HG03196 (cell line): Measurements from ENCODE around the gene SRGAP1.
"Not testable (repeated sequence)": the region's sequence is repeated elsewhere in the genome, so short reads cannot be mapped to it uniquely, and the experiment has no call there.

Source experiments
- ATAC-seq: cut with Tn5 transposase; IDR thresholded peaks from one replicate; pipeline ENCODE4 v1.9.1; 2021; ENCODE audit not compliant: unreplicated experiment

The SRGAP1 gene

DNA sequence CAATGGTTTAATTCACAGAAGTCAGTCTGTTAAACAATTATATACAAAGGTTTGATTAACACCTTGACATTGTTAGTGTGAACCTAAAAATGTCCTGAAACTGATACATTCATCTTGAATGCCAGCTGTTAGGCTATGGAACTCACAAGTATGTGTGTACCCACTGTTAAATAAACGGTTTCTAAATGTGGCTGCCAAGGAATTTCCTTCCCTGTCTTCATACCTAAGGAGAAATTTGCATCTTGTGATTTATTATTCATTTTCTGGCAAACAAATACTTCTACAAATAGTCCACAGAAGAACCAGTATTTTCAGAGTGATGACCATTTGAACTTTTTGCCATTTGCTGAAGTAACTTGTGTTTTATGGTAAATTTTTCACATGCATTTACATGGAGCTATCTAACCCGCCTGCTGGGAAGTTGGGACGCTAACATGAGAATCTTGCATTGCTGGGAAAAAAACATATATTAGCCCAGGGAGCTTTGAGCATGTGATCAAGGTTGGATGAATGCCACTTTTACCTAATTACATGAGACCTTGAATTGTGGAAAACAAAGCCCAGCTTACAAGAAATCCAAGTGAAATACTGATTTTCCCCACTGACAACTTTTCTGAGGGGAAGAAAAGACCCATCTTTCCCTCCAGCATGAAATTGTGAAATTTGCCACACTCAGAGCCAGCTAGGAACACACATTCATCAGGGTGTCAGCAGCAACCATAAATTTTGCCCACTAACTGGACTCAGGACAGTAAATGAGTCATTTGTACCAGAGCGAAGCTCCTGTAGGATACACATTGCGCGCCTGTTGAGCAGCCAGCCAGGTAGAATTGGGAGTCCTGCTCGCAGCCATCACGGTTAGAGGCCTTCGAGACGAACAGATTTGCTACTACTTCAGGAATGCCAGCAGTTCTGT lies 259.6 kb downstream of the SRGAP1 start:
- no peak for ATAC-seq

DNA sequence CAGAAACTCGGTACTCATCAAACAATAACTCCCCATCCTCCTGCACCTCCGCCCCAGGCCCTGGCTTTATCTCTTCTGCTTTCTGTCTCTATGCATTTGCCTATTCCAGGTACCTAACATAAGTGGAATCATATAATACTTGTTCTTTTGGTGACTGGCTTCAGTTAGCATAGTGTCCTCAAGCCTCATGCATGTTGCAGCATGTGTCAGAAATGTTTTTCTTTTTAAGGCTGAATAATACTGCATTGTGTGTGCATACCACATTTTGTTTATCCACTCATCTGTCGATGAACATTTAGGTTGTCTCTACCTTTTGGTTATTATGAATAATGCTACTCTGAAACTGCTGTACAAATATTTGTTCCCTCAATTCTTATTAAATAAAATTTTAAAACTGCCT lies 260.5 kb downstream of the SRGAP1 start:
- no peak for ATAC-seq

DNA sequence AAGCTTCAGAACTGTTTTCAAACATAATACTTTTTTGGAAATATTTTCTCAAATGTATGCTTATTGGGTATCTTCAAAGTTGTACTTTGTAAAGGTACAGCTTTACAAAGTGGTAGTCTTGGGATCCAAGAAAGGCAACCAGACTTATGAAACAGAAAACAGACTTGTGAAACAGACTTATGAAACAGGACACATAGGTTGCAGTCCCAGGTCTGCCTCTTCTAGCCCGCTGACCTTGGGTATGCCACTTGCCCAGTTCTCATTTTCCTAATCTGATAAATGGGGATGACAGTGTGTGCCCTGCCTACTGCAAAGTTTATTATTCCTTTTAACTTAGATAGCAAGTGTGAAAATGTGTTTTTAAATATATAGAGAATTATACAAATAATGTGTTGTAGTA lies 263.3 kb downstream of the SRGAP1 start:
- no peak for ATAC-seq

DNA sequence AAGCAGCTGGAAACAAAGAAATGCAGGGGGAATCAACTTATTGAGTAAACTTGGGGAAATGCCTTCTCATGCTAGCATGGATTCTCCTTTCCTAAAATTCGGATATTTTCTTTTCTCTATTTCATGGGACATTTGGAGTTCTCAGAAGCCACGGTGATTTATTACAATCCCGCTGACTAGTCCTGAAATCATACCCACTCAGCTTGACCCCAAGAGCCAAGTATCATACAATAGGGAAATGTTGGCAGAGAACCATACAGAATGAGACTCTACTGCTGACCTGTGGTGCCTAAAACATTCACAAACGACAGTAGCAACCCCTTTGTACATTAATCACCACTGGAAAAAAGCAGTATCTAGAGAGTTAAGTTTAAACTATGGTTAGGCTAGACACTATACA lies 265.2 kb downstream of the SRGAP1 start:
- no peak for ATAC-seq

DNA sequence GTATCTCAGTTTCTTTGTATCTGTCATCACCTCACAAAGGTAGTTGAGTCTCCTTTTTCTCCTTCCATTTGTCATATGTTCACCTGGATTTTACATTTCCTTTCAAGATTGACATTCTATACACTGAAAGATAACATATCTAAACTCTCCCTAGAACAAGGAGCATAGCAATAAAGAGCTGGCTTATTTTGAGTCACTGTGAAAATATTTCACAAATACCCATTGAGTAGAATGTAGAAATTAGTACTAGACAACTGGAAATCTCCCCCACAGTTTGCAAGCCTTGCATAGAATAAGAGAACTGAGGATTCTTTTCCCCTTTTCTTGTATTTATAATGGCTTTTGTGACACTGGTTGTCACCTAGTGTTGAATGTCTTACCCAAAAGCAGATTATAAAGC lies 266.4 kb downstream of the SRGAP1 start:
- ATAC-seq = no peak

DNA sequence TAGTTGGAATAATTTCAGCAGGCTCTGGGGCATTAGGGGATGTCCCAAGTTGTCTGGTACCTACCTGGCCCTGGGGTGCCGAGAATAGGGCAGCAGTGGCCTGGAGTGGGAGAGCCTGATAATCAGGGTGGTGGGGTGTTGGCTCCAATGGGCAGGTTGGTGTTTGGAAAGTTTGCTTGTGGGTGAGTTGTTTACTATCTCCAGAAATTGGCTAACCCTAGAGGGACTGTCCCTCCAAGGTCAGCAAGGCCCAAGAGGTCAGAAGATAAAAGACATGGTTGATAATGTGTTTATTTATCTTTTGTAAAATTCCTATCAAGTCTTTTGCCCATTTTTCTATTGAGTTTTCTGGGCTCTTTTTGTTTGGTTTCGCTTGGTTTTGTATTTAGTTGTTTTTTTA lies 272.5 kb downstream of the SRGAP1 start:
- no peak for ATAC-seq

DNA sequence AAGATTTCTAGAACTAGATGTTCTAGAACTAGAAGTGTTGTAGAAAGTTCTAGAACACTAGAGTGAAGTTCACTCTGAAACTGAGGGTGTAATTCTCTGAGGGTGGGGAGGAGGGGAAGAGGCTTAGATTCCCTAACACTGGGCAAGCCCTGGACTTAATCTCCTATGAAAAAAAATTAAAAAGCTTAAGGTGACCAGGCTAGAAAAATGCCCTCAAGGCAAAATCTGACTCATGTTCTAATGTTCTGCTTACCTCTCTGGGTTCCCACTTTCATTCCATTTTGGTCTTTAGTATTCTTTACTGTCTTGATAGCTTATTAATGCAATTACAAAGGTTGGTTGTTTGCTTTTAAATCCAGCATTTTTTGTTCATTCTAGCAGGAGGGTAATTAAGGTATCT lies 276.1 kb downstream of the SRGAP1 start:
- ATAC-seq = no peak

DNA sequence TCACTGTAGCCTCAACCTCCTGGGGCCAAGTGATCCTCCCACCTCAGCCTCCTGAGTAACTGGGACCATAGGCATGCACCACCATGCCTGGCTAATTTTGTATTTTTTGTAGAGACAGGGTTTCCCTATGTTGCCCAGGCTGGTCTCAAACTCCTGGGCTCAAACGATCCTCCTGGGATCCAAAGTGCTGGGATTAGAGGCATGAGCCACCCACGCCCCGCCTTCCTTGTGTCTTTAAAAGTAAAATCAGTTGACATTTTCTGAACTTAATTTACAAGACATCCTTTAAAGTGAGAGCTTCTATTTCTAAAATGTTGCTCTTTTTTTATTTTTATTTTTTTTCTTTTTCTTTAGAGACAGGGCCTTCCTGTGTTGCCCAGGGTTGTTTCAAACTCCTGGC lies 276.6 kb downstream of the SRGAP1 start:
- ATAC-seq = not testable (repeated sequence)

DNA sequence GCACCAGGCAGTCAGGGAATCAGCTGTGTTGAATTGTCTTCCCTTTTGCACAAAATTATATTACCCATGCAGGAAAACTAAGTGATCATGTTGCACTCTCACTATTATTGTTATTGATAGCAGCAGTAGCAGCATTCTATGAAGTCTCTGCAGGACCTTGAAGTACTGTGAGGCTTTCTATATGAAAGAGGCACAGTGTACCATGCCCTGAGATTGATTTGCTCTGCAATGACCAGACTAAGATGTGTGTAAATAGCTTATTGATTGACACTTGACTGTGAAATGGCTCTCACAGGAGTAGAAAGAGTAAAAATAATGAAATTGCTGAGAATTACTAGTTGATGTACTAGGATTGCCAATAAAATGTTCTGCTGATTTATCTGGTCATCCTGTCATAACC lies 277.7 kb downstream of the SRGAP1 start:
- no peak for ATAC-seq

DNA sequence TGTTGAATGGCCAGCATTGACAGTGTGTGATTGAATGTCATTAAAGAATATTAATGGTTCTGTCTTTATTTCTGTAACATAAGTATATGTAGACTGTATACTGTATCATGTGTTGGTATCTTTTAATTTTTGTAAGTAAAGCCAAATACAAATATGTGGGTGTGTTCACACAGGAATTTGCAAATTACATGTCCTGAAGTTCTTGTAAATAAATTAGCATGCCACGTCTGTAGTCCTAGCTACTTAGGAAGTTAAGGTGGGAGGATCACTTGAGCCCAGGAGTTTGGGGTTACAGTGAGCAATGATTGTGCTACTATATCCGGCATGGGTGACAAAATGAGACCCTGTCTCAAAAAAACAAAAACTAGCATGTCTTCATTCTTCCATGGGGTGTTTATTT lies 278.5 kb downstream of the SRGAP1 start:
- no peak for ATAC-seq

DNA sequence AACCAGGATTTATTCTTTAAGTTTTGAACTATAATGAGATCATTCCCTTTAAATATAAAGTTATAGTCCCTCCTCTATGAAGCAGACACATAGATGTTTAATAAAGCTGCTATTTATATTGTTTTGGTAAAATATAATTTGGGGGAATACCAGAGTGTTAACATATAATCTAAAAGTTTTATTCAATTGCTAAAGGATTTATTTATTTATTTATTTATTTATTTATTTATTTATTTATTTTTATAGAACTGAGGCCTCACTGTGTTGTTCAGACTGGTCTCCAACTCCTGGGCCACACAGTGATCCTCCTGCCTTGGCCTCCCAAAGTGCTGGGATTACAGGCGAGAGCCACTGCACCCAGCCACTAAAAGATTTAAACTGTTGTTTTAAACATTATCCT lies 278.9 kb downstream of the SRGAP1 start:
- ATAC-seq = no peak

DNA sequence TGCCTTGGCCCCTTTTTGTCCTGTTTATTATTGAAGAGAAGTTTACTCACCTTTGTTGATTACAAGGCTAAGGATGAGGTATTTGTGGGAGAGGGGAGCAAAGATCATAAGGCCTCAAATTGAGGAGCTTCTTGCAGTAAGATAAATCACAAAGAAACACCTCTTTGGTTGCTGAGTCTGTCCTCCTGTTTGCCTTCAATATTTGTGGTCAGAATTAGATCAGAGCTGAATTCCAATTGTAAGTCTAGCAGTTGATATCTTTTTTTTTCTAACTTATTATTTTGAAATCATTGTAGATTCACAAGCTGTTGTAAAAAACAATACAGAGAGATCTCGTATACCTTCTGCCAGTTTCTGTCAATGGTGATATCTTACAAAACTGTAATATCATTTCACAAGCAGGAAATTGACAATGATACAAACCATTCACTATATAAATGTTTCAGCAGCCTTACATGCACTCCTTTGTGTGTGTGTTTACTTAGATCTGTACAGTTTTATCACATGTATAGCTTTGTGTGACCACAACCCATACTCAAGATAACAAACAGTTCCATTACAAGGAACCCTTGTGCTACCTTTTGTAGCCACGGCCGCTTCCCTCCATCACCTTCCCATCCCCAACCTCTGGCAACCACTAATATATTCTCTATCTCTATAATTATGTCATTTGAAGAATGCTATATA lies 280.2 kb downstream of the SRGAP1 start:
- no peak for ATAC-seq

DNA sequence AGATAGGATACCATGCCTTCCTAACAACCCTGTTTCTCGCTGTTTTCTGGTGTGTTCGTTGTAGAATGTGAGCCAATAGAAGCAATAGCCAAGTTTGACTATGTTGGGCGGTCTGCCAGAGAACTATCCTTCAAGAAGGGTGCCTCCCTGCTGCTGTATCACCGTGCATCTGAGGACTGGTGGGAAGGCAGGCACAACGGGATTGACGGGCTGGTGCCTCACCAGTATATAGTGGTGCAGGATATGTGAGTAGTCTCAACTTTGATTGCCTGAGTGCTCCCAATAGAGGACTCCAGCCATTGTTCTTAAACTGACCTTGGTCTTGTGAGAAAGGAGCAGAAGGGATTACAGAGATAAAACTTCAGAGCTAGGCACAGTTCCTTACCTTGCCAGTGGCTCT lies 281.4 kb downstream of the SRGAP1 start:
- no peak for ATAC-seq

DNA sequence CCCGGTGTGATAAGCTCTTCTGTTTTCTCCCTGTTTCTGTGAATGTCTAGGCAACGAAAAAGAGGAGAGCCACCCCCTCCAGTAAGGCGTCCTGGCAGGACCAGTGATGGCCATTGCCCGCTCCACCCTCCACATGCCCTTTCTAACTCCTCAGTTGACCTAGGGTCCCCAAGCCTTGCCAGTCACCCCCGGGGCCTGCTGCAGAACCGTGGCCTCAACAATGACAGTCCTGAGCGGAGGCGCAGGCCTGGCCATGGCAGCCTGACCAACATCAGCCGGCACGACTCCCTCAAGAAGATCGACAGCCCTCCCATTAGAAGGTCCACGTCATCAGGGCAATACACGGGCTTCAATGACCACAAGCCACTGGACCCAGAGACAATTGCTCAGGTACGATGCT lies 283.3 kb downstream of the SRGAP1 start:
- ATAC-seq = no peak

DNA sequence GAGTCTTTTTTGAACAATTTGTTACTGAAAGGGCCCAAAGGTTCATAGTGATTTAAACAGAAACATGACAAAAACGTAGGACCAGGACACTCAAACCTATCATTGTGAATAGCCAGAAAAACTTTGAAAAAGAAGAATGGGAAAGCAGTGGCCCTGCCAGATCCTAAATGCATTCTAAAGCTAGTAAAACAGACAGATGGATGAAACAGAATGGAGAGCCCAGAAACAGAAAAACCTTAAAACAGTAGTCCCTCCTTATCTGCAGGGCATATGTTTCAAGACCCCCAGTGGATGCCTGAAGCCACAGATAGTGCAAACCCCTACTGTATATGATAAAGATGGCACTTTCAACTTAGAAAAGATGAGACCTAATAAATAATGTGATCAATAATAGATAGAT lies 283.9 kb downstream of the SRGAP1 start:
- ATAC-seq = no peak

DNA sequence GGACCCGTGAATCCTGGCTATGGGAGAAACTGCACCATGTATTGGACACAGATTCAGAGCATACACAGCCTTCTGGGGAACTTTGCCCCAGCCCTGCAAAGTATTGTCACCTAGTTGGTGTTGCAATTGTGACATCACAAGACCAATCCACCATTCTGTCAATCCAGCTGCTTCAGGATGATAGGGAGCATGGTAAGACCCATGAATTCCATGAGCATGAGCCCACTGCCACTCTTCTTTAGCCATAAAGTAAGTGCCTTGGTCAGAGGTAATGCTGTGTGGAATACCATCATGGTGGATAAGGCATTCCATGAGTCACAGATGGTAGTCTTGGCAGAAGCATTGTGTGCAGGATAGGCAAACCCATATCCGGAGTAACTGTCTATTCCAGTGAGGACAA lies 286.0 kb downstream of the SRGAP1 start:
- not testable (repeated sequence) for ATAC-seq

DNA sequence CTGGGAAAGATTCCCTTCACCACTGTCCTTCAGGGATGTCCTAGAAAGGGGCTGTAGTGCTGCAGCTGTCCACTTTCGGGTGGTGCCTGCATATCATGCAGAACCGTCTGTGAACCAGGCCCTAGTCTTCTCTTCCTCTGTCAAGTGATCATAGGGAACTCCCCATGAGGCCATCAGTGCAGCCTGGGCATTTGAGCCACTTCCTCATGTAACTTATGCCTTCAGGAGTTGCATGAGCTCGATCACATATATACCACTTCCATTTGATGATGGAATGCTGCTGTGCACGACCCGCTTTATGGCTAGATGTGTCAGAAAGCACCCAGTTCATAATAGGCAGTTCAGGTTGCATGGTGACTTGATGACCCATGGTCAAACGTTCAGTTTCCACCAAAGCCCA lies 287.0 kb downstream of the SRGAP1 start:
- not testable (repeated sequence) for ATAC-seq

DNA sequence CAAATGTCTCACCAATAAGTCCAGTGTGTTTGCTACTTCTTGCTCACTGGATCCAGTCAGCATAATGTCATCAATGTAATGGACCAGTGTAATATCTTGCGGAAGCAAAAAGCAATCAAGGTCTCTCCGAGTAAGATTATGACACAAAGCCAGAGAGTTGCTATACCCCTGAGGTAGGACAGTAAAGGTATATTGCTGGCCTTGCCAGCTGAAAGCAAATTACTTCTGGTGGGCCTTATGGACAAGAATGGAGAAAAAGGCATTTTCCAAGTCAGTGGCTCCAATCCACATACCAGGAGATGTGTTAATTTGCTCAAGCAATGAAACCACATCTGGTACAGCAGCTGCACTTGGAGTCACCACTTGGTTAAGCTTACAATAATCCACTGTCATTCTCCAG lies 288.2 kb downstream of the SRGAP1 start:
- ATAC-seq = not testable (repeated sequence)

DNA sequence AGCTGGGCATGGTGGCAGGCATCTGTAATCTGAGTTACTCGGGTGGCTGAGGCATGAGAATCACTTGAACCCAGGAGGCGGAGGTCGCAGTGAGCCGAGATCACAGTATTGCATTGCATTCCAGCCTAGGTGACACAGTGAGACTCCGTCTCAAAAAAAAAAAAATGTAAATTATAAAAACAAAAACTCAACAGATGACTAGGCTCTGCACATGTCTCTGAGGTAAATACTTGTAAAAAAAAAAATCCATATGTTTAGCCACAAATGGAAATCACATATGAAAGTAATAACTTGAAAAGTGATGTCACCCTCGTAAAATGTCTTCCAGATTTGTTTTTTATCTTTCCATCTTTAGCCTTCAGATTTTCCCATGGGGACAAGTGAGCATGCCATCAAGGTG lies 292.6 kb downstream of the SRGAP1 start:
- ATAC-seq = no peak

DNA sequence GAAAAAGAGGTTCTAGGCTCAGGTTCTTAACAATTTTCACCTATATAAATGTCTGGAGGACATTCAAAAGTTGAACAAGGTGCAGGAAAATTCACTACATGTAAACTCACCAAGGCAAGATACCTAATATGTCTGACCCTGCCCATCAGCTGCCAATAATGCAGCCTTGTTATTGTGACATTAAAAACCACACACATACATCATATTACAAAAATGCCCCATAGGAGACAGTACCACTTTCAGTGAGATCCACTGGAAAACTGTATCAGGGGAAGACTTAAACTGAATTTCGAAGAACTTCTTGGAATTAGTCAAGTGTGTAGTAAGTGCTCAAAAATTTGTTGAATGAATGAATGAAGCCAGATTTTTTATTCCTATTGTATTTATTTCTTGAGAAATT lies 294.5 kb downstream of the SRGAP1 start:
- ATAC-seq = no peak

DNA sequence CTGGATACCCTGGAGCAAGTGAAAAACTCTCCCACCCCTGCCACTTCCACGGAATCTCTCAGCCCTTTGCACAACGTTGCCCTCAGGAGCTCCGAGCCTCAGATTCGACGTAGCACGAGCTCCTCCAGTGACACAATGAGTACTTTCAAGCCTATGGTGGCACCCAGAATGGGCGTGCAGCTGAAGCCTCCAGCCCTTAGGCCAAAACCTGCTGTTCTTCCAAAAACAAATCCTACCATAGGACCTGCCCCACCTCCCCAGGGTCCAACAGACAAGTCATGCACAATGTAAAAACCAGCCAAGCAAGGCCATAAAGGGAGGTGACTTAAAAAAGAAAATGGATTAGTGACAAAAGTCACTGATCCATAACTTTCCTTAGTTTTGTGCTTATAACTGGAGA lies 297.9 kb downstream of the SRGAP1 start:
- no peak for ATAC-seq

DNA sequence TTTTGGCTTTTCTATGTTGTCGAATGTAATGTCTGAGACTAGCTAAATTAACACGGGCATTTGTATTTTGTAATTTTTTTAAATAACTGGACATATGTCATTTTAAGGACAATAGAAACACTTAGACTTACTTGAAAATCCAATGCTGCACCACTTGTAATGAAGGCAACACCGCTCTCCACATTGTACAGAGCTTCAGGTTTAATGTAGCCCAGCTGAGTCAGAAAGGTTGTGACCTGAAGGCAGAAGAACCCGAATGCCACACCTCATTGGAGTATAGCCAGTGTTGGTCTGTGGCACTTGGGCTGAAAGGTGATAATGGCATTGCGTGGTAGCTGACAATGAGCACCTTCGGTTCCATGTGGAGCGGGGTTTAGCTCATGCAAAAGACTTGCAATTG lies 298.3 kb downstream of the SRGAP1 start:
- no peak for ATAC-seq
